Liver (tissue), 9 donors: Measurements from ENCODE around the gene BGN. TPM values are rescaled to one million over a fixed set of nuclear protein-coding genes. Genes with fewer than 3 reads are reported as not detected.

ENCODE experiments used
- DNase-seq: peaks from one replicate; pipeline ENCODE4 v3.0.0-alpha.2; 2017; ENCODE audit warnings: low spot score
- H3K27ac ChIP-seq, 2 donors: one replicate each; pipeline ENCODE4 v1.7.0; 2013; ENCODE audit warnings: inconsistent platforms in 2 of 2, low read length in 2 of 2, control low read depth in 1 of 2, low read depth in 1 of 2, mild to moderate bottlenecking in 1 of 2
- H3K27me3 ChIP-seq, 4 donors: one replicate each; pipeline versions ENCODE4 v1.6.1 to v1.7.0; 2013; ENCODE audit warnings: low read length in 3 of 4, inconsistent platforms in 1 of 4, mild to moderate bottlenecking in 1 of 4, moderate library complexity in 1 of 4; ENCODE audit not compliant: control insufficient read depth in 4 of 4, insufficient read depth in 4 of 4
- H3K36me3 ChIP-seq, 4 donors: one replicate each; pipeline versions ENCODE4 v1.6.1 to v1.7.0; 2013; ENCODE audit warnings: low read length in 3 of 4, mild to moderate bottlenecking in 3 of 4, low read depth in 1 of 4, moderate library complexity in 1 of 4; ENCODE audit not compliant: control insufficient read depth in 4 of 4, insufficient read depth in 3 of 4
- H3K4me1 ChIP-seq, 4 donors: one replicate each; pipeline versions ENCODE4 v1.6.1 to v1.7.0; 2013; ENCODE audit warnings: low read length in 3 of 4, mild to moderate bottlenecking in 3 of 4, moderate library complexity in 1 of 4; ENCODE audit not compliant: control insufficient read depth in 4 of 4, insufficient read depth in 4 of 4
- H3K4me3 ChIP-seq, 3 donors: one replicate each; pipeline versions ENCODE4 v1.6.1 to v1.7.0; 2013; ENCODE audit warnings: low read length in 3 of 3, control low read depth in 1 of 3, low read depth in 1 of 3, mild to moderate bottlenecking in 1 of 3
- H3K9ac ChIP-seq, 2 donors: one replicate each; pipeline ENCODE4 v1.7.0; 2013; ENCODE audit warnings: low read length in 2 of 2, mild to moderate bottlenecking in 2 of 2, moderate library complexity in 2 of 2, control low read depth in 1 of 2, low read depth in 1 of 2
- H3K9me3 ChIP-seq, 4 donors: one replicate each; pipeline versions ENCODE4 v1.6.1 to v1.7.0; 2013; ENCODE audit warnings: low read length in 3 of 4; ENCODE audit not compliant: control insufficient read depth in 4 of 4
- EGR1 ChIP-seq, 2 donors: IDR thresholded peaks; 2 replicates each; pipeline ENCODE4 v1.6.1; 2016 to 2018; ENCODE audit warnings: antibody characterized with exemption in 2 of 2, low read depth in 2 of 2
- FOXA1 ChIP-seq: IDR thresholded peaks from 2 replicates; pipeline ENCODE4 v1.6.1; 2016; ENCODE audit warnings: antibody characterized with exemption
- FOXA2 ChIP-seq: IDR thresholded peaks from 2 replicates; pipeline ENCODE4 v1.6.1; 2016; ENCODE audit warnings: antibody characterized with exemption
- GABPA ChIP-seq, 2 donors: IDR thresholded peaks in 1 of 2; conservative IDR thresholded peaks in 1 of 2; 2 replicates each; pipeline ENCODE4 v1.6.1; 2016; ENCODE audit warnings: antibody characterized with exemption in 2 of 2, mild to moderate bottlenecking in 1 of 2, moderate library complexity in 1 of 2
- HNF4A ChIP-seq, 2 donors: conservative IDR thresholded peaks; 2 replicates each; pipeline ENCODE4 v1.6.1; 2016; ENCODE audit warnings: antibody characterized with exemption in 2 of 2, mild to moderate bottlenecking in 2 of 2
- HNF4G ChIP-seq: IDR thresholded peaks from 2 replicates; pipeline ENCODE4 v1.6.1; 2016; ENCODE audit warnings: antibody characterized with exemption
- JUND ChIP-seq, 2 donors: IDR thresholded peaks; 2 replicates each; pipeline ENCODE4 v1.6.1; 2016; ENCODE audit warnings: antibody characterized with exemption in 2 of 2
- NR2F2 ChIP-seq: IDR thresholded peaks from 2 replicates; pipeline ENCODE4 v1.6.1; 2016; ENCODE audit warnings: antibody characterized with exemption
- RAD21 ChIP-seq, 2 donors: IDR thresholded peaks; 2 replicates each; pipeline ENCODE4 v1.6.1; 2016; ENCODE audit warnings: antibody characterized with exemption in 2 of 2, mild to moderate bottlenecking in 2 of 2
- RXRA ChIP-seq, 2 donors: IDR thresholded peaks; 2 replicates each; pipeline ENCODE4 v1.6.1; 2017 to 2018; ENCODE audit warnings: antibody characterized with exemption in 2 of 2, mild to moderate bottlenecking in 1 of 2
- TAF1 ChIP-seq: conservative IDR thresholded peaks from 2 replicates; pipeline ENCODE4 v1.6.1; 2016; ENCODE audit warnings: antibody characterized with exemption, mild to moderate bottlenecking
- WGBS: extraction: QIAGEN DNeasy Blood & Tissue Kit; methylation state at CpG from one replicate; pipeline ENCODE4 v1.1.7; 2013; 5-methylcytosine and 5-hydroxymethylcytosine counted together
- polyA plus RNA-seq, 2 donors: library from polyadenylated mRNA; stranded (reverse) in 1 of 2; unstranded in 1 of 2; fragments of 200-250 nt in 1 of 2; fragments of >200 nt in 1 of 2; fragmentation: Nextera tagmentation in 1 of 2; extraction: Ambion mirVana in 1 of 2; gene quantifications; one replicate each; pipeline versions ENCODE4 v1.2.1 to v1.2.3, GENCODE V29; 2013 to 2015
- total RNA-seq, 2 donors: library from RNA; depleted of rRNA; stranded (reverse); fragments of >200 nt; gene quantifications; one replicate each; pipeline ENCODE4 v1.2.3, GENCODE V29; 2014
- TF ChIP-seq, protein P1 (sequence below): fragments of 150-350 bp; IDR thresholded peaks from 2 replicates; pipeline ENCODE4 v1.5.1; 2017; ENCODE audit warnings: improper control_type of control experiment, low read depth, low read length; ENCODE audit not compliant: missing input control
- TF ChIP-seq, protein P2 (sequence below): IDR thresholded peaks from 2 replicates; pipeline ENCODE4 v1.6.1; 2016; ENCODE audit warnings: antibody characterized with exemption
- TF ChIP-seq, protein P3 (sequence below): IDR thresholded peaks from 2 replicates; pipeline ENCODE4 v1.6.1; 2016; ENCODE audit warnings: antibody characterized with exemption
- donor health status: healthy.
- donor health status: healthy.
- donor health status: healthy.
- donor health status: healthy.
- donor health status: healthy.

BGN gene
- total and polyA plus RNA-seq, 4 donors: 11.7 to 131 (median 44.8) TPM

DNA sequence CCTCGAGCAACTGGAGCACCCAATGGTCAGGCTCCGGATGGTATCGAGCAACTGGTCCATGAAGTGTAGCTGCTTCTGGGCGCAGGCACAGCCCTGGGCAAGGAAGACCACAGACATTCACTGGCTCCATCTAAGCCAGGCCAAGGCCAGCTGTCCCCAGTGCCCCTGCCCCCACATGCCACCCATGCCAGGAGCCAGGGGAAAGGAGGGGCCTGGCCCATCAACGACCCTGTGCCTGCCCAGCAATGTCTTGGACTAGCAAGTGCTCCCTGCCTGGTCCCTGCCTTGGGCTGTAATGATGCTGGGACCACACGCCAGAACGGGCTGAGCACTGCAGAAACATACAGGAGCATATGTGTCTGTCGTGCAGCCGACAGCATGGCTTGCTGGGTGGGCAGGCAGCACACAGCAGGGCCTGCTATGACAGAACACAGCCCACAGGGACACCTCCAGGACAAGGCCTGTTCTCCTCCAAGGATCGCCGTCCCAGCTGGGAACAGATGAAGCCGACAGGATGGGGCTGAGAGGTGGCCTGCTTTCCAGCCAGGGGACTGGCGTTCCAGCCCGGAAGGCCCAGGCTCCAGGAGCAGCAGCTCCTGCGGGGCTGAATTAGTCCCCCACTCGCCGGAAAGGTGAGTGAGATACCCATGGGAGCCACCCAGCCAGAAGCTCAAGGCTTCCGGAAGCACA, 37.5 kb upstream of the BGN start:
- no peaks in the 10 kb centered on the region for H3K4me1 ChIP-seq
- H3K9me3 ChIP-seq: no peaks in the 10 kb centered on the region
- no peak for TF ChIP-seq JUND (IDR thresholded peaks at IDR 0.05)
- TF ChIP-seq TAF1: no peak
- no peak for TF ChIP-seq HNF4G
- TF ChIP-seq, protein P1, sequence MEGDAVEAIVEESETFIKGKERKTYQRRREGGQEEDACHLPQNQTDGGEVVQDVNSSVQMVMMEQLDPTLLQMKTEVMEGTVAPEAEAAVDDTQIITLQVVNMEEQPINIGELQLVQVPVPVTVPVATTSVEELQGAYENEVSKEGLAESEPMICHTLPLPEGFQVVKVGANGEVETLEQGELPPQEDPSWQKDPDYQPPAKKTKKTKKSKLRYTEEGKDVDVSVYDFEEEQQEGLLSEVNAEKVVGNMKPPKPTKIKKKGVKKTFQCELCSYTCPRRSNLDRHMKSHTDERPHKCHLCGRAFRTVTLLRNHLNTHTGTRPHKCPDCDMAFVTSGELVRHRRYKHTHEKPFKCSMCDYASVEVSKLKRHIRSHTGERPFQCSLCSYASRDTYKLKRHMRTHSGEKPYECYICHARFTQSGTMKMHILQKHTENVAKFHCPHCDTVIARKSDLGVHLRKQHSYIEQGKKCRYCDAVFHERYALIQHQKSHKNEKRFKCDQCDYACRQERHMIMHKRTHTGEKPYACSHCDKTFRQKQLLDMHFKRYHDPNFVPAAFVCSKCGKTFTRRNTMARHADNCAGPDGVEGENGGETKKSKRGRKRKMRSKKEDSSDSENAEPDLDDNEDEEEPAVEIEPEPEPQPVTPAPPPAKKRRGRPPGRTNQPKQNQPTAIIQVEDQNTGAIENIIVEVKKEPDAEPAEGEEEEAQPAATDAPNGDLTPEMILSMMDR: no peak
- no peak for TF ChIP-seq FOXA1
- TF ChIP-seq NR2F2: no peak
- TF ChIP-seq RAD21 (IDR thresholded peaks at IDR 0.05): no peak
- TF ChIP-seq, protein P2, sequence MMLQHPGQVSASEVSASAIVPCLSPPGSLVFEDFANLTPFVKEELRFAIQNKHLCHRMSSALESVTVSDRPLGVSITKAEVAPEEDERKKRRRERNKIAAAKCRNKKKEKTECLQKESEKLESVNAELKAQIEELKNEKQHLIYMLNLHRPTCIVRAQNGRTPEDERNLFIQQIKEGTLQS: no peak
- no peak for TF ChIP-seq HNF4A (conservative IDR thresholded peaks at IDR 0.05)
- no peak for TF ChIP-seq GABPA (IDR thresholded peaks at IDR 0.05 in 1 of 2, conservative IDR thresholded peaks at IDR 0.05 in 1 of 2)
- TF ChIP-seq, protein P3, sequence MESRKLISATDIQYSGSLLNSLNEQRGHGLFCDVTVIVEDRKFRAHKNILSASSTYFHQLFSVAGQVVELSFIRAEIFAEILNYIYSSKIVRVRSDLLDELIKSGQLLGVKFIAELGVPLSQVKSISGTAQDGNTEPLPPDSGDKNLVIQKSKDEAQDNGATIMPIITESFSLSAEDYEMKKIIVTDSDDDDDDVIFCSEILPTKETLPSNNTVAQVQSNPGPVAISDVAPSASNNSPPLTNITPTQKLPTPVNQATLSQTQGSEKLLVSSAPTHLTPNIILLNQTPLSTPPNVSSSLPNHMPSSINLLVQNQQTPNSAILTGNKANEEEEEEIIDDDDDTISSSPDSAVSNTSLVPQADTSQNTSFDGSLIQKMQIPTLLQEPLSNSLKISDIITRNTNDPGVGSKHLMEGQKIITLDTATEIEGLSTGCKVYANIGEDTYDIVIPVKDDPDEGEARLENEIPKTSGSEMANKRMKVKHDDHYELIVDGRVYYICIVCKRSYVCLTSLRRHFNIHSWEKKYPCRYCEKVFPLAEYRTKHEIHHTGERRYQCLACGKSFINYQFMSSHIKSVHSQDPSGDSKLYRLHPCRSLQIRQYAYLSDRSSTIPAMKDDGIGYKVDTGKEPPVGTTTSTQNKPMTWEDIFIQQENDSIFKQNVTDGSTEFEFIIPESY: no peak
- H3K4me3 ChIP-seq: no peak overlapping the region
- no peak for DNase-seq
- H3K9ac ChIP-seq: no peak overlapping the region
- peaks cover 0 to 6% (median 3%) of the 10 kb centered on the region in 4 donors for H3K36me3 ChIP-seq
- H3K27ac ChIP-seq: no peak overlapping the region
- WGBS: 97% methylated on average over 18 of the region's 18 CpGs
- H3K27me3 ChIP-seq: no peaks in the 10 kb centered on the region

DNA sequence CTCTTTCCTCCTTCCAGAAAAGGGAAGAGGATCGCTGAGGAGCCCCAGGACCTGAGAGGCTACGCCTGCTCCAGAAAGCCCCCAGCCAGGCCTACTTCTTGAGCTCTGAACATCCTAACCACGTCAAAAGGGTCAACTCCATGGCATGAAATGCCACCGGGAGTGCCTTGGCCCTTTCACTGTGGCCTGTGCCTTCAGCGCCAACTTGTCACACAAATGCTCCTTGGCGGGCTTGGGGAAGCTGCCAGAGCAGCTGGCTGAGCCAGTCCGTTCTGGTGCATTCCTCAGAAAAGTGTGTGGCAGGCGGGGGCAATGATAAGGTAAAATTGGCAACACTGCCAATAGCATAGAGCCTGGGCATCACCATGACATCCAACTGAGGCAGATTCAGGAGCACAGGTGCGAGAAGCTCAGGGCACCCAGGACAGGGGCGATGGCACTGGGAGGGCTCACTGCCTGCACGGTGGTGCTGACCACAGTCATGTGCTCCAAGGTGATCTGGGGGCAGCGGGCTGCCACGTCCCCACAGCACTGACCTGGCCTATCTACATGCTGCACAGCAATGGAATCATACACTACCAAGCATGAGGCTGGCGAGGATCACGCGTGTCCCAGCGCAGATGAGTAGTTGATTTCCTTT, 36.8 kb upstream of the BGN start:
- Histone ChIP-seq H3K9me3 (no peaks in the 10 kb centered on the region), H3K27me3 (no peaks in the 10 kb centered on the region), H3K27ac (no peak overlapping the region), H3K4me3 (no peak overlapping the region), H3K36me3 (peaks cover 0 to 6% (median 3%) of the 10 kb centered on the region in 4 donors), H3K9ac (no peak overlapping the region), H3K4me1 (no peaks in the 10 kb centered on the region)
- DNase-seq: no peak
- TF ChIP-seq FOXA2 (no peak), NR2F2 (no peak), FOXA1 (no peak), EGR1 (IDR thresholded peaks at IDR 0.05; ENCODE audit: low read depth in 2 of 2) (no peak), HNF4G (no peak), RXRA (IDR thresholded peaks at IDR 0.05) (no peak), JUND (IDR thresholded peaks at IDR 0.05) (no peak), TAF1 (no peak), GABPA (IDR thresholded peaks at IDR 0.05 in 1 of 2, conservative IDR thresholded peaks at IDR 0.05 in 1 of 2) (no peak), HNF4A (conservative IDR thresholded peaks at IDR 0.05) (no peak)
- TF ChIP-seq, protein P3: no peak
- TF ChIP-seq, protein P1: no peak
- 96% methylated on average over 17 of the region's 17 CpGs for WGBS
